Measurements from ENCODE around the gene RNF31.

DNA sequence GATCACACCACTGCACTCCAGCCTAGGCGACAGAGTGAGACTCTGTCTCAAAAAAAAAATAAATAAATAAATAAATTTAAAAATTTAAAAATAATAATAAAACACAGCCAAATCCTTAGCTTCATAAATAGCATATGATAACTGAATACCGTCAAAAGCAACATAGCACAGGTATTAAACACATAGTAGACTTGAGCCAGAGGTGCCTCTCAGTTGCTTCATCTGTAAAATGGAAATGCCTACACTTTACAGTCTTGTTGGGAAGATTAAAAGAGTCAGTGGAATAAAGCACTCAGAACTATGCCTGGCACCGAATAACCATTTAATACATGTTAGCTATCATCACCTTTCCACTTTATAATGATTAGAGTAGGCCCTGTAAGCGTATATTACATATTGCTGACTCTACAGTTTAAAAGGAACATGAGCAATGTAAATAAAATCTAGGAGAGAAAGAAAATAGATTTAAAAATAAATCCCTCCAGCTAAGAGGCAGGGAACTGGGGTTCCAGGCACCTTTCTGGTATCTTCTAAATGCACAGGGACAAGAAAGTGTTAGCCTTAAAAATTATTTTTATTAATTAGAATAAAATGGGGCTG is 40.5 kb upstream of the RNF31 start:
- TF ChIP-seq, protein P1, sequence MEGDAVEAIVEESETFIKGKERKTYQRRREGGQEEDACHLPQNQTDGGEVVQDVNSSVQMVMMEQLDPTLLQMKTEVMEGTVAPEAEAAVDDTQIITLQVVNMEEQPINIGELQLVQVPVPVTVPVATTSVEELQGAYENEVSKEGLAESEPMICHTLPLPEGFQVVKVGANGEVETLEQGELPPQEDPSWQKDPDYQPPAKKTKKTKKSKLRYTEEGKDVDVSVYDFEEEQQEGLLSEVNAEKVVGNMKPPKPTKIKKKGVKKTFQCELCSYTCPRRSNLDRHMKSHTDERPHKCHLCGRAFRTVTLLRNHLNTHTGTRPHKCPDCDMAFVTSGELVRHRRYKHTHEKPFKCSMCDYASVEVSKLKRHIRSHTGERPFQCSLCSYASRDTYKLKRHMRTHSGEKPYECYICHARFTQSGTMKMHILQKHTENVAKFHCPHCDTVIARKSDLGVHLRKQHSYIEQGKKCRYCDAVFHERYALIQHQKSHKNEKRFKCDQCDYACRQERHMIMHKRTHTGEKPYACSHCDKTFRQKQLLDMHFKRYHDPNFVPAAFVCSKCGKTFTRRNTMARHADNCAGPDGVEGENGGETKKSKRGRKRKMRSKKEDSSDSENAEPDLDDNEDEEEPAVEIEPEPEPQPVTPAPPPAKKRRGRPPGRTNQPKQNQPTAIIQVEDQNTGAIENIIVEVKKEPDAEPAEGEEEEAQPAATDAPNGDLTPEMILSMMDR (IDR thresholded peaks at IDR 0.05): no peak
- no peak for TF ChIP-seq POLR2AphosphoS5 (IDR thresholded peaks at IDR 0.05; ENCODE audit: low read depth, low read length)
- TF ChIP-seq SIN3A (IDR thresholded peaks at IDR 0.05; ENCODE audit: borderline replicate concordance, insufficient read depth, low read depth, low read length): no peak
- TF ChIP-seq, protein P2, sequence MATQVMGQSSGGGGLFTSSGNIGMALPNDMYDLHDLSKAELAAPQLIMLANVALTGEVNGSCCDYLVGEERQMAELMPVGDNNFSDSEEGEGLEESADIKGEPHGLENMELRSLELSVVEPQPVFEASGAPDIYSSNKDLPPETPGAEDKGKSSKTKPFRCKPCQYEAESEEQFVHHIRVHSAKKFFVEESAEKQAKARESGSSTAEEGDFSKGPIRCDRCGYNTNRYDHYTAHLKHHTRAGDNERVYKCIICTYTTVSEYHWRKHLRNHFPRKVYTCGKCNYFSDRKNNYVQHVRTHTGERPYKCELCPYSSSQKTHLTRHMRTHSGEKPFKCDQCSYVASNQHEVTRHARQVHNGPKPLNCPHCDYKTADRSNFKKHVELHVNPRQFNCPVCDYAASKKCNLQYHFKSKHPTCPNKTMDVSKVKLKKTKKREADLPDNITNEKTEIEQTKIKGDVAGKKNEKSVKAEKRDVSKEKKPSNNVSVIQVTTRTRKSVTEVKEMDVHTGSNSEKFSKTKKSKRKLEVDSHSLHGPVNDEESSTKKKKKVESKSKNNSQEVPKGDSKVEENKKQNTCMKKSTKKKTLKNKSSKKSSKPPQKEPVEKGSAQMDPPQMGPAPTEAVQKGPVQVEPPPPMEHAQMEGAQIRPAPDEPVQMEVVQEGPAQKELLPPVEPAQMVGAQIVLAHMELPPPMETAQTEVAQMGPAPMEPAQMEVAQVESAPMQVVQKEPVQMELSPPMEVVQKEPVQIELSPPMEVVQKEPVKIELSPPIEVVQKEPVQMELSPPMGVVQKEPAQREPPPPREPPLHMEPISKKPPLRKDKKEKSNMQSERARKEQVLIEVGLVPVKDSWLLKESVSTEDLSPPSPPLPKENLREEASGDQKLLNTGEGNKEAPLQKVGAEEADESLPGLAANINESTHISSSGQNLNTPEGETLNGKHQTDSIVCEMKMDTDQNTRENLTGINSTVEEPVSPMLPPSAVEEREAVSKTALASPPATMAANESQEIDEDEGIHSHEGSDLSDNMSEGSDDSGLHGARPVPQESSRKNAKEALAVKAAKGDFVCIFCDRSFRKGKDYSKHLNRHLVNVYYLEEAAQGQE (IDR thresholded peaks at IDR 0.05; ENCODE audit: insufficient read depth in 1 of 2, low read depth in 2 of 2, low read length in 1 of 2): no peak
